Neural crest cell (in vitro differentiated cells): ENCODE measurements around the gene CMIP. TPM values are rescaled to one million over a fixed set of nuclear protein-coding genes. Genes with fewer than 3 reads are reported as not detected.

ENCODE experiments used
- DNase-seq: peaks from one replicate; pipeline ENCODE4 v3.0.0; 2021; ENCODE audit warnings: low read depth, mixed read lengths, low spot score
- H3K27ac Mint-ChIP-seq: one replicate; pipeline ENCODE4 v1.8.0; 2021; ENCODE audit warnings: mild to moderate bottlenecking, mixed read lengths; ENCODE audit not compliant: unreplicated experiment
- H3K27me3 Mint-ChIP-seq: 2 replicates; pipeline ENCODE4 v1.8.0; 2021; ENCODE audit warnings: low read depth, mild to moderate bottlenecking, mixed read lengths
- H3K36me3 Mint-ChIP-seq: 2 replicates; pipeline ENCODE4 v1.8.0; 2021; ENCODE audit warnings: low read depth, mild to moderate bottlenecking, mixed read lengths
- H3K4me1 Mint-ChIP-seq: 2 replicates; pipeline ENCODE4 v1.8.0; 2021; ENCODE audit warnings: mixed read lengths
- H3K4me3 Mint-ChIP-seq: one replicate; pipeline ENCODE4 v1.8.0; 2021; ENCODE audit warnings: mild to moderate bottlenecking, mixed read lengths
- H3K9me3 Mint-ChIP-seq: 2 replicates; pipeline ENCODE4 v1.8.0; 2021; ENCODE audit warnings: mixed read lengths
- total RNA-seq: library from RNA; stranded (reverse); gene quantifications from 2 replicates; pipeline ENCODE4 v1.2.1, GENCODE V29; 2021
- TF ChIP-seq, protein P1 (sequence below): fragments of 200-600 bp; sonication (generic); conservative IDR thresholded peaks from 2 replicates; pipeline ENCODE4 v1.5.0; 2021; ENCODE audit warnings: antibody characterized with exemption, mild to moderate bottlenecking

The CMIP gene
- total RNA-seq, 1 donor from 2014 or later, result 41.2 TPM

GRCh38 chr16:81630635-81631031 is 186.0 kb downstream of the CMIP start:
- H3K9me3 Mint-ChIP-seq, result no peaks in the 10 kb centered on the region
- TF ChIP-seq, protein P1, sequence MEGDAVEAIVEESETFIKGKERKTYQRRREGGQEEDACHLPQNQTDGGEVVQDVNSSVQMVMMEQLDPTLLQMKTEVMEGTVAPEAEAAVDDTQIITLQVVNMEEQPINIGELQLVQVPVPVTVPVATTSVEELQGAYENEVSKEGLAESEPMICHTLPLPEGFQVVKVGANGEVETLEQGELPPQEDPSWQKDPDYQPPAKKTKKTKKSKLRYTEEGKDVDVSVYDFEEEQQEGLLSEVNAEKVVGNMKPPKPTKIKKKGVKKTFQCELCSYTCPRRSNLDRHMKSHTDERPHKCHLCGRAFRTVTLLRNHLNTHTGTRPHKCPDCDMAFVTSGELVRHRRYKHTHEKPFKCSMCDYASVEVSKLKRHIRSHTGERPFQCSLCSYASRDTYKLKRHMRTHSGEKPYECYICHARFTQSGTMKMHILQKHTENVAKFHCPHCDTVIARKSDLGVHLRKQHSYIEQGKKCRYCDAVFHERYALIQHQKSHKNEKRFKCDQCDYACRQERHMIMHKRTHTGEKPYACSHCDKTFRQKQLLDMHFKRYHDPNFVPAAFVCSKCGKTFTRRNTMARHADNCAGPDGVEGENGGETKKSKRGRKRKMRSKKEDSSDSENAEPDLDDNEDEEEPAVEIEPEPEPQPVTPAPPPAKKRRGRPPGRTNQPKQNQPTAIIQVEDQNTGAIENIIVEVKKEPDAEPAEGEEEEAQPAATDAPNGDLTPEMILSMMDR, result no peak
- H3K4me1 Mint-ChIP-seq, result peaks cover 63% of the 10 kb centered on the region
- H3K36me3 Mint-ChIP-seq, result no peaks in the 10 kb centered on the region
- no peak for DNase-seq
- peak overlapping the region; percentile 54 for H3K27ac Mint-ChIP-seq
- peak overlapping the region; percentile 52 for H3K4me3 Mint-ChIP-seq
- no peaks in the 10 kb centered on the region for H3K27me3 Mint-ChIP-seq

- Mint-ChIP-seq H3K27me3 (no peaks in the 10 kb centered on the region), H3K4me1 (peaks cover 79% of the 10 kb centered on the region), H3K9me3 (no peaks in the 10 kb centered on the region), H3K4me3 (peak overlapping the region; percentile 50), H3K27ac (peak overlapping the region; percentile 17), H3K36me3 (no peaks in the 10 kb centered on the region)
- TF ChIP-seq, protein P1, result no peak
- no peak for DNase-seq
These were observed 188.0 kb downstream of the CMIP start for GRCh38 chr16:81632392-81633146.

- Mint-ChIP-seq H3K27ac (peak overlapping the region; percentile 17), H3K9me3 (no peaks in the 10 kb centered on the region), H3K4me3 (peak overlapping the region; percentile 50), H3K4me1 (peaks cover 84% of the 10 kb centered on the region), H3K27me3 (no peaks in the 10 kb centered on the region), H3K36me3 (no peaks in the 10 kb centered on the region)
- no peak for DNase-seq
- TF ChIP-seq, protein P1, result peak; percentile 47
These were observed 188.6 kb downstream of the CMIP start for GRCh38 chr16:81633147-81633619.

- Mint-ChIP-seq H3K27ac (peak overlapping the region; percentile 37), H3K9me3 (no peaks in the 10 kb centered on the region), H3K36me3 (no peaks in the 10 kb centered on the region), H3K4me1 (peaks cover 88% of the 10 kb centered on the region), H3K27me3 (no peaks in the 10 kb centered on the region), H3K4me3 (peak overlapping the region; percentile 52)
- TF ChIP-seq, protein P1, result no peak
- no peak for DNase-seq
These were observed 189.2 kb downstream of the CMIP start for GRCh38 chr16:81633680-81634379.

DNA sequence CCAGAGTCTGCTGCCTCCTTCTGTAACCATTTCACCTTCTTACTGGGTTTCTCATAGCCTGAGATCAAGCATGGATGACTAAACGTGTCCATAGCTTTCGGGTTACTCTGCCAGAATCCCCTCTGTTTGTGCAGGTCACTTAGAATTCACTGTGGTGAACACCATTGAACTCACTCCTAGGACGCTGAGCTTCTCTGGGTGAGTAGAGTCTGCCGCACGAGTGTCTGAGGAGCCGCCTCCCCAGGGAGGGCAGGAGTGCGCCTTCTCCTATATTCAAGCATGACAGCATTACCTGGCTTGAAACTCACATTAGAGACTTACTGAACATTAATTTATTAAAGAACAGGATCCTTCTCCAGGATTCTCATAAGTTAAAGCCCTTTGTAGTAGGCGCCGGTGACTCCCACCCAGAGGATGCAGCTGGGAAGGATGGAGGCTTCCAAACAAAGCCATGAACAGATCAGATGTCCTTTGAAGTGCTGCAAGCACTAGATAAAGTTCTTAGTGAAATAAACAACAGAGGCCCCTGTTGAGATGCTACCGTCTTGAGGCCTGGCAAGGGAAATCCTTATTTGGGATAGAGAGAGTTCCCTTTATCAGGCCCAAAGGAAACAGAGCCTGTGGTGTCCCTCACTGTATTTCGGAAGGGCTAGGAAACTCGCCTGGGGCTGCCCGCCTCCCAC is 189.9 kb downstream of the CMIP start:
- peaks cover 86% of the 10 kb centered on the region for H3K4me1 Mint-ChIP-seq
- no peak for DNase-seq
- no peaks in the 10 kb centered on the region for H3K36me3 Mint-ChIP-seq
- H3K27me3 Mint-ChIP-seq, result no peaks in the 10 kb centered on the region
- TF ChIP-seq, protein P1, result no peak
- H3K9me3 Mint-ChIP-seq, result no peaks in the 10 kb centered on the region
- peak overlapping the region; percentile 37 for H3K27ac Mint-ChIP-seq
- peak overlapping the region; percentile 52 for H3K4me3 Mint-ChIP-seq
